Middle frontal gyrus (tissue), 1 donor: ENCODE measurements around the gene CHMP6.
"Not testable (repeated sequence)": the region's sequence is repeated elsewhere in the genome, so short reads cannot be mapped to it uniquely, and the experiment has no call there.

Experiments
- DNase-seq: peaks from one replicate; pipeline ENCODE4 v3.0.0-alpha.2; 2015; ENCODE audit warnings: low spot score; ENCODE audit errors: extremely low spot score

Gene CHMP6

GRCh38 chr17:81029859-81030258 is 38.2 kb downstream of the CHMP6 start:
- DNase-seq = no peak

DNA sequence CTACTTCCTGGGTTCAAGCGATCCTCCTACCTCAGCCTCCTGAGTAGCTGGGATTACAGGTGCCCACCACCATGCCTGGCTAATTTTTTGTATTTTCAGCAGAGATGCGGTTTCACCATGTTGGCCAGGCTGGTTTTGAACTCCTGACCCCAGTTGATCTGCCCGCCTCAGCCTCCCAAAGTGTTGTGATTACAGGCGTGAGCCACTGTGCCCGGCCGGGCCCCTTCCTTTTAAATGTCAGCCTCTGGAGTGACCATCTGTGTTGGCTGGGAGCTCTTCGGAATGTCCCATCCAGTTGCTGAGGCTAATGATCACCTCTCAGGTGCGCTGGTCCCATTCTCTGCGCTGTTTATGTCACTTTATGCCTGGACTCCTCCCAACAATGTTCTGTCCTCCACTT is 38.7 kb downstream of the CHMP6 start:
- not testable (repeated sequence) for DNase-seq

DNA sequence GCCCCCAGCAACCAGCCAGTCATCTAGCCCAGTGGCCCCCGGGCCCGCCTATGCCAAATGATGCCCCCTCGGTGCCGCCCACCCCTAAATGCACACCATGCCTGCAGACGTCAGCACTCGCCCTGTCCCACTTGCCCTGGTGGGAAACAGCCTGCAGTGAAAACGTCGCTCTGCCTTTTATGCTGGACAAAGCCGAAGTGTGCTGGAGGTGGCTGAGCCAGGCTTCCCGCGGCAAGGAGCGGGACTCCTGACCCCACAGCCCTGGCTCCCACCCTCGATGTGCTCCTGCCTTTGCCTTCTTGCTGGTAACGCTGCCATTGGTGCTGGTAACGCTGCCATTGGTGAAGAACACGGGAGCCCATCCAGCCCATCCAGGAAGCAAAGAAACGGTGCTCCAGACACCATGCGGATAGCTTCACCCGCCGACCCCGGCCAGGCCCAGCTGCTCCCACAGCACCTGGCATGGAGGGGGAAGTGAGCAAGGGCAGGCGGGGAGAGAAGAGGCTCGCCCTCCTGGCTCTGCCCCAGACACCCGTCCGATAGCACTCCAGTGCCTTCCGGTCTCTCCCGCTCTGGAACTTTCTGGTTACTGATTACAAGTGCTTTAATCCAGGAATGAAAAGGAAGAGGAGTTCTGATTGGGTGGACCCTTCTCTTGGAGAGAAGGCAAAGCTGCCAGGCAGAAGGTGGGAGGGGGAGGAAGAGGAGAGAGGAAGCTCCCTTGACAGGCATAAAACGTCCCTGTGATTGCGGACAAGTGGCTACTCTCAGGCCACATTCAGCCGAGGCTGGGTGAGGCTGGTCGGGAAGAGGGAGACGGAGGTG is 39.3 kb downstream of the CHMP6 start:
- DNase-seq = no peak

DNA sequence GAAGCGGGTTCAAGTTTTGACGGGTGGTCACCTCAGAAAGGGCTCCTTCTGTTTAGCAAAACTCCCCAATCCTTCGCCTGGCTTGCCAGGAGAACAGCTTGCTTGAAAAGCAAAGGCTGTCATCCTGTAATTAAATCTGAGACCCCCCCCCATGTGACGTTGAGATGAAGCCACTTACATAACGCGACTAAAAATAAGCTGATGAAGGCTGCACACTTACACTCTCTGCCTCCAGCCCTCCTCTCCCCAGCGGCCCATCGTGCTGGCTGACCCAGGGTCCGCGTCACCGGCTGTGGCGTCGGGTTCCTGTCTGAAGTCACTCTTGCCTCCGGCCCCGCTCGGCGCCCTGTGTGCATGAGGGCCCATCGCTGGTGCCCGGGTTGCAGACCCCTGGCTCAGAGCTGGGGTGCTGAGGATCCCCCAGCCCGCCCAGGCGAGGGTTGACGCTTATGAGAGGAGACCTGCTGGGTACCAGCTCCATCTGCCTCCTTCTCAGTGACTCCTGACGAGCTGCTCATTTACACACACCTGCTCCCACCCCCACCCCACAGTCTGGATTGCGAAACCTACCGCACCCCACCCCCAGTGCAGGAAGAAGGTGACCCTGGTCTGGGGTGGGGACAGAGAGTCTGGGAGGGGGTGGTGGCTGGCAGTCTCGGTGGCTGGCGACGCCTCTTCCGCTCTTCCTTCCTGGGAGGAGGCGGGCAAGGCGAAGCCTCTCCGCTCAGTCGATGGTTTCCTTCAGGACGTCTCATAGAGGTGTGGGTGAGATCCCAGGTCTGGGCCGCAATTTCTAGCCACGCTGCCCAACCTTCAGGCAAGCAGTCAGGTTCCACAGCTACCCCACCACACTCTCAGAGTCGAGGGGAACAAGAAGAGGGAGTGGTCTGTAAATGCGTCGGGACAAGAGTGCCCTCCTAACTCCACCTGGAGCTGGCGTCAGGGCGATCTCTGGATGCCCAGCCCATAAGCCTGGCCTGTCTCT is 40.2 kb downstream of the CHMP6 start:
- DNase-seq = no peak

DNA sequence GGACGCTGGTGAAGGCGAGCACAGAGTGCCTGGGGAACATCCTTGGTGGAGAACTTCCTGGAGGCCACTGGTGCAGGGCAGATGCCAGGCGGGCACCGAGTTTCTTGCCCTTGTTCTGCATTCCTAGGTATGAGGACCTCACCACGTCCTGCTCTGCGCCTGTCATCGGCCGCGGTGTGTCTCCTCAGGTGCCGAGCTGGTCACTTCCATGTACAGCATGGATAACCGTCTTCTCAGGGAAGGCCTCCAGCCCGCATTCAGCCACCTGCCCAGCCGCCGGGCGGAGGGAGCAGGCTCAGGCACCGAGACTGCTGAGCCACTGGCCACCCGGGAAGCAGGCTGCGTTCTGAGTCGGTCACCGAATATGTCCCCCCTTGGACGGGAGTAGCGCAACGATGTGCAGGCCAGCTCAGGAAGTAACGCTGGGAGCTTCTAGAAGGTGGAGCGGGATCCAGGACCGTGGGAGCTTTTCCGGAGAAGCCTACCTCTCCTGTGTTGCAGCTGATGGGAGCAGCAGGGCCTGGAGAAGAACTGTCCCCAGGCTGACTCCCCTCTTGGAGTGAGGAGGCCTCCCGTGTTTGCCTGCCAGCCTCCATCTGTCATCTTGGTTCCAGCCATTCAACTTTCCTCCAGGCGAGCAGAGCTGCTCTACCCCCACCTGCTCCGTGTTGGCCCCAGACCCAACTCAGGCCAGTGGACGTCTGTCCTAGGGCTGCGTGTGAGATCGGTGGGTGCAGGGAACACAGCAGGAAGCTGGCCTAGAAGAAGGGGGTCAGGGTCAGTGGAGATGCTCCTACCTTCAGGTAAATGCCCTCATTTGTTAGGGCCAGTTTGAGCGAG is 41.2 kb downstream of the CHMP6 start:
- no peak for DNase-seq

- DNase-seq = no peak
Observed at GRCh38 chr17:81033535-81034167, 42.0 kb downstream of the CHMP6 start.

DNA sequence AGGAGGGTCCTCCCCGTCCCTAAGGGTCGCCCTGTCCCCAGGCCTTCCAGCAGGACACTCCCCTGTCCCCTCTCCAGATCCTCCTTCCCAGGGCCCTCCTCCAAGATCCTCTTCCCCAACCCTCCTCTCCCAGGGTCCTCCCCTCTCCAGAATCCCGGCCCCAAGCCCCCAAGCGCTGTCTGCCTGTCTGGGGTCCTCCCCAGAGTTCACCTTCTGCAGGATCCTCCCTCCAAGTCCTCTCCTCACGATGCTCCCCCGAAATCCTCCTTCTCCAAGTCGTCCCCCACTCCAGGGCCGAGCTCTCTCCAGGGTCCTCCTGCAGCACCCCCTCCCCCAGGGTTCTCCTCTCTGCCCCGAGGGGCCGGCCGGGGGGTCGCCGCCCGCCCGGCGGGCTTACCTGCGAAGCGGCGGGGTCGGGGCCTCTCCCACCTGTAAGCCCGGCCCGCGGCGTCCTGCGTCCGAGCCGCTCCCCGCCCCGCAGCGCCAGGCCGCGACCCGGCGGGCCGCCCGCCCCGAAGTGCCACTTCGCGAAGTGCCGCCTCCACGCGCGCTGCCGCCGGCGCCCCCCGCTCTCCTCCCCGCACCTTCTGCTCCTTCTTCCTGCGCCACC is 42.6 kb downstream of the CHMP6 start:
- no peak for DNase-seq

- DNase-seq = peak; percentile 85
Observed at GRCh38 chr17:81034779-81035520, 43.3 kb downstream of the CHMP6 start, which contains the start of gene BAIAP2. TSS of gene BAIAP2 (plus strand) at chr17:81035151. CDS start at chr17:81035255, 104 bp downstream.

GRCh38 chr17:81035521-81036196 is 44.0 kb downstream of the CHMP6 start:
- no peak for DNase-seq

DNA sequence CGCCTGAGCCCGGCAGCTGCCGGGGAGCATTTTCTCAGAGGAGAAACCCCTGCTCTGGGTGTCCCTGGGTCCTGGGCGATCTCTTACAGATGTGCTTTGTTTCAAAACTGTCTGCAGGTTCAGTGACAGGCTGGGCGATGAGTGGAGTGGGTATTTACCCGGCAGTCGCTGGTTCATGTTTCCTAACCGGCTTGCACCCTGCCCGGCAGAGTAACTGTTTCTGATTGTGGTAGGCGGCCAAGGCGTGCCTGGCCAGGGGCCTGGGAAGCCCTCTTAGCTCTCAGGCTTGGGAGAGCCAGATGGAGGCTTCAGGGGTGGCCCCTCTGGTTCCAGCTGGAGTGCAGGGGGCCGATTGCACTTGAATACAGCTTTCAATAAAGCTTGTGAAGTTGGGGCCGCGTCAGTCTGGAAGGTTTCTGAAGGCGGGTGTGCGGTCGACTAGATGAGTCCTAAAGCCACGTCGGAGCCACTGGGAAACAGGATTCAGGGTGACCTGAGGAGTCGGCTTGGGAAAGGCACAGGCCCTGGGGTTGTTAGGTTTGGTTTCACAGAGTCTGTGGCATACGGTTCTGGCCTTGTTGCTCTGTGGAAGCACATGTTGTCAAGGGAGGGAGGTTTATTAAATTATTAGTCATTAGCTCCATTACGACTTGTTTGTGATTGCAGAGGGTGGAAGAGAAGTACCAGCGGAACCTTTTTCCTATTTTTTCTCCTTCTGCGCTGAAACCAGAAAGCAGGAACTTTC is 44.7 kb downstream of the CHMP6 start:
- no peak for DNase-seq

DNA sequence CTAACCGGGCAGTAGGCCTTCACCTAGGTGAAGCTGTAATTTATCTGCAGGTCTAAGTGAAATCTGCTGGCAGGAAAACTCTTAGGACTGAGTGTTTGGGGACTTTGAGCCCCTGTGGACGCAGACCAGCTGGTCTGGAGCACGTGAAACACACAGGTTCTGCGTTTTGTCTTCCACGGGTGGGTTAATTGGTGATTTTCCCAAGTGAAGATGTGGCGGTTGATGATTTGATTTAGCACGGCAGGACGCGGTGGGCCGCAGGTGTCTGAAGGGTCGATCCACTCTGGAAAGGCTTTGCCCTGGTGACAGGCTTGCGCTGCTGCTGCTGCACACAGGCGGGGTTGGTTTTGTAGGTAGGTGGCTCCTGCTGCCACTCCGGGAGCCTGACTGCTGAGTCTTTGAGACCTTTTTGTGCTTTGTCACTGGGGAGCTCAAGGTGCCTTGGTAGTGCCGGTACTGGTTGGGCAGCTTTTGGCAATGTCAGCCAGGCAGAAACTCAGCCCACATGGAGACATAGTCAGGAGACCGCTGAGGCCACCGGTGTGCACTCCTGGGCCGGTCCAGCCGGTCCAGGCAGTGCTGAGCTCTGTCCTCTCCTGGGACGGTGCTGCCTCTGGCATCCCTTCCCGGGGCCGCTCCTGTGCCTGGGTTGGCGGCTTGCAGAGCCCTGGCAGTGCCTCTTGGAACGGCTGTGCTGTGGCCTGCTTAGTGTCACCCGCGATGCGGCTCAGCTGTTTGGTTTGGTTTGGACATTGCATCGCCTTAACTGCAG is 45.6 kb downstream of the CHMP6 start:
- DNase-seq = no peak

DNA sequence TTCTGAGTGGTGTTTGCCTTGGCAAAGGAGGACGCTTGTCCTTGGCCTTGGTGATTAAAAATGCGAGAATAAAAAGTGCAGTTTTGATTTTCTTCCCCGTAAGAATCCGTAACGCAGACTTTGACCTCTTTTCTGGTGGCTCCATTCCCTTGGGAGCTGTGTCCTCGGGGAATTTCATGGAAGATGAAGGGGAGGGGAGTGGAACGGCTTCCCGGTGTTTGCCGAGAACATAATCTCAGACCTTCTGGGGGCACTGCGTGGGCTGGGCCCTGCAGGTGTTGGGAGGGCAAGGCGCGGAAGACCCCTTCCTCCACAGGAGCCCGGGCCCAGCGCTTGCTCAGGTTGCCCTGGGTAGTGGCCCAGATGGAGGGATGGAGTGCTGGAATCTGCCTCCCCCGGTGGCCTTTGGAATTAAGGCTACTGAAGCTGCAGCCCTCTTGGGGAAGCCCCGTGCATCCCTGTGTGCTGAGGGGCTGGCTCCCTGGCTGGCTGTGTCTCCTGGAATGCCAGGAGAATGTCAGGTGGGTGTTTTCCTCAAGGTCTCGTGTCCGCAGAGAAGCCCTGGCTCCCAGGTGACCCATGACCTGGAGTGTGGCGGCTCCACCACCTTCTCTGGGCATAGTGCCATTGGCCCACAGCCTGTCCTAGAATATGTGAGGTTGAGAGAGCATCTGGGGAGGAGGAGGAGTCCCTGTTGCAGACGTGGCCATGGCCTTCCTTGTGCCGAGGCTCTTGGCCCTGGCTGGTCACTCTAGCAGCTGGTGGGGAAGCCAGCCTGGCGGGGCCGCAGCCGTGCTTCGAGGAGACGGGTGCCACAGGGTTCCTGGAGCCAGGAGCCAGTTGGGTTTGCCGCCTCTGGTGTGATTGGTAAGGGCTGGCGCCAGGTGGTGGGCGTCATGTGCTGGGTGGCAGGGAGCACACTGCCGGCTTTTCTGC is 46.4 kb downstream of the CHMP6 start:
- DNase-seq = no peak

GRCh38 chr17:81039096-81039495 is 47.5 kb downstream of the CHMP6 start:
- DNase-seq = no peak

- no peak for DNase-seq
Observed at GRCh38 chr17:81039854-81040758, 48.5 kb downstream of the CHMP6 start.

- DNase-seq = no peak
Observed at GRCh38 chr17:81040791-81041337, 49.2 kb downstream of the CHMP6 start.
